Spleen (tissue), 7 donors: ENCODE results near the gene IRF2.

Source experiments
- CTCF ChIP-seq, 11 experiments: fragments of 200-600 bp in 7 of 11; fragments of 450-650 bp in 4 of 11; sonication (generic) in 4 of 11; IDR thresholded peaks in 8 of 11; conservative IDR thresholded peaks in 3 of 11; 1 replicate in 7 of 11; 2 replicates in 4 of 11; pipeline versions ENCODE4 v1.4.0 to v1.8.0; 2016 to 2021; ENCODE audit warnings: antibody characterized with exemption in 11 of 11, inconsistent platforms in 4 of 11, mild to moderate bottlenecking in 1 of 11
- POLR2A ChIP-seq, 3 donors: fragments of 450-650 bp; IDR thresholded peaks; one replicate each; pipeline ENCODE4 v1.5.1; 2017; ENCODE audit warnings: antibody characterized with exemption in 3 of 3, mild to moderate bottlenecking in 1 of 3
- POLR2AphosphoS5 ChIP-seq, 3 donors: sonication (generic); formaldehyde crosslinking; IDR thresholded peaks; one replicate each; pipeline ENCODE4 v1.5.1; 2017; ENCODE audit warnings: antibody characterized with exemption in 3 of 3
- donor health status: DM: no; HTN: no; CAD: no; lungs with moderate emphysema.
- donor health status: DM: no; HTN: no; CAD: no.
- donor health status: DM: no; HTN: no; CAD: no.

GRCh38 chr4:184373886-184374405, 100.4 kb downstream of the IRF2 start:
- TF ChIP-seq CTCF (IDR thresholded peaks at IDR 0.05 in 8 of 11, conservative IDR thresholded peaks at IDR 0.05 in 3 of 11) (no peak), POLR2A (IDR thresholded peaks at IDR 0.05) (no peak), POLR2AphosphoS5 (IDR thresholded peaks at IDR 0.05) (no peak)
